ENCODE results near the gene AZI2. TPM values are rescaled to one million over a fixed set of nuclear protein-coding genes. Genes with fewer than 3 reads are reported as not detected.

AZI2 gene
- total RNA-seq, 1 donor from 2014 or later = 59.4 TPM

DNA sequence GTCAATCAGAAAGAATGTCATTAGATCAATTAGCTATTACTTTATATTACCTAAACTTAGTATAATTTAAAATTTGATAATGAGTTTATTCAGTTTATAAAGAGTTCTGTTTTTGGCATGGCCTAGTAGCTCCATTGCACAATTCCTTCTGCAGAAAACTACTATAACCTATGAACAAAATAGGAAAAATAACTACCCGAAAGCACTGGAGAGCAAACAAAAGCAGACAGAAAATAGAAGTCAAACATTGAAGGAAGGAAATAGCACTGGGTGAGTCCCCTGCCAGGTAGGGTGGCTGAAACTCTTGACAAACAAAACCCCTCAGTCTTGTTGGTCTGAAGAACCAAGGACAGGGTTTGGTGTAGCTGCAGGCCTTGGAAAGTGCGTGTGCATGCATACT is 69.7 kb downstream of the AZI2 start:
- TF ChIP-seq CTCF (conservative IDR thresholded peaks at IDR 0.05) = no peak
- no peak for DNase-seq (ENCODE audit: extremely low spot score, unreplicated experiment)
- no peak overlapping the region for H3K27ac Mint-ChIP-seq
- H3K4me1 Mint-ChIP-seq (ENCODE audit: unreplicated experiment) = no peaks in the 10 kb centered on the region
- peaks cover 10% of the 10 kb centered on the region for H3K36me3 Mint-ChIP-seq
- H3K4me3 Mint-ChIP-seq = no peak overlapping the region
- H3K9me3 Mint-ChIP-seq = peaks cover 4% of the 10 kb centered on the region
- no peaks in the 10 kb centered on the region for H3K27me3 Mint-ChIP-seq

DNA sequence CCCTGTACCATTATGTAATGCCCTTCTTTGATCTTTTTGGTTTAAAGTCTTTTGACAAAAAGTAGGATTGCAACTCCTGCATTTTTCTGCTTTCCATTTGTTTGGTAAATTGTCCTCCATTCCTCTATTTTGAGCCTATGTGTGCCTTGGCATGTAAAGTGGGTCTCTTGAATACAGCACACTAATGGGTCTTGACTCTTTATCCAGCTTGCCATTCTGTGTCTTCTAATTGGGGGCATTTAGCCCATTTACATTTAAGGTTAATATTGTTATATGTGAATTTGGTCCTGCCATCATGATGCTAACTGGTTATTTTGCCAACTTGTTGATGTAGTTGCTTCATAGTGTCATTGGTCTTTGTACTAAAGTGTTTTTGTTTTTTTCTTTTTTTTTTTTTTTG is 74.8 kb downstream of the AZI2 start:
- Mint-ChIP-seq H3K27me3 (no peaks in the 10 kb centered on the region), H3K36me3 (peaks cover 46% of the 10 kb centered on the region), H3K4me1 (ENCODE audit: unreplicated experiment) (no peaks in the 10 kb centered on the region), H3K4me3 (no peak overlapping the region), H3K27ac (no peak overlapping the region), H3K9me3 (peaks cover 27% of the 10 kb centered on the region)
- no peak for TF ChIP-seq CTCF (conservative IDR thresholded peaks at IDR 0.05)
- no peak for DNase-seq (ENCODE audit: extremely low spot score, unreplicated experiment)

Other genes starting within 250 kb of the AZI2 start
- gene CMC1, start 107.2 kb downstream of the AZI2 start, total RNA-seq (ENCODE audit: low replicate concordance) = 15.7 and 18.2 TPM in 2 replicates
- 0.71 and 0.99 TPM in 2 replicates for gene ZCWPW2, start 103 bp downstream of the AZI2 start, total RNA-seq (ENCODE audit: low replicate concordance)

All from type B pancreatic cell (in vitro differentiated cells).